ENCODE results near the gene TRIM62.
A peak's percentile ranks its signal among the peaks of the same experiment; 100 is the strongest.

The TRIM62 gene

DNA sequence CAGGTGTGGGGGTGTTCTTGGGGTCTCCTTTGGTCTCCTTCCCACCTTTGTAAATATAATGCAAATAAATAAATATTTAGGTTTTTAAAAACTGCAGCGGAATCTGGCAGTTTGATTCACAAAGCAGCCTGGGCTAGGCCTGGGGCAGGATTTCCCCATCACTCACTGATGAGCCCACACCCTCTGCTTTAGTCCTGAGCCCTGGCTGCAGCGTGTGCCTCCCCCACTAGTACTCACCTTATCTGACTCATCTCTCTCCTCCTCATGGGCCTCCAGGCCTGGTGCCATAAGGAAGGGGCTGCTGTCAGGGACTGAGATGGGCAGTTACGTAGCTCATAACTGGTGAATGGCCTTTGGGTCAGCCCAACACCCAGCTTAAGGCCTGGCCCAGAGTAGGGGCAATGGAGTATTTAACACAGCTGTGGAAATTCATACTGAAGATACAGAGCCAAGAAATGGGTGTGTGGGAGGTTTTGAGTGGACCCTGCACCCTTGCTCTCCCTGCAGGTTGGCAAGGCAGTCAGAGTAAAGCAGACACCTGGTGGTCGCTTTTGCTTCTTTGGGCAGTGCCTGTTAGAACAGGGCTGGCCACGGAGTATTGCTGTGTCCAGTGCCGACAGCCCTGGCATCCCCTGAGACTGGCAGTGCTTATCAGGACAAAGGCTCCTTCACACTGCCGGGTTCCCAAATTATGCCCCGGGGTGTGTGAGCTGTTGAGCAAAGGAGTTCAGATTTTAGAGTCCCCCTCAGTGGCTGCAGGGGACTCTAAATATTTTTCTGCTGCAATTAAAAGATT lies 61.2 kb downstream of the TRIM62 start:
- DNase-seq (ENCODE audit: extremely low read depth, low read depth), result no peak

DNA sequence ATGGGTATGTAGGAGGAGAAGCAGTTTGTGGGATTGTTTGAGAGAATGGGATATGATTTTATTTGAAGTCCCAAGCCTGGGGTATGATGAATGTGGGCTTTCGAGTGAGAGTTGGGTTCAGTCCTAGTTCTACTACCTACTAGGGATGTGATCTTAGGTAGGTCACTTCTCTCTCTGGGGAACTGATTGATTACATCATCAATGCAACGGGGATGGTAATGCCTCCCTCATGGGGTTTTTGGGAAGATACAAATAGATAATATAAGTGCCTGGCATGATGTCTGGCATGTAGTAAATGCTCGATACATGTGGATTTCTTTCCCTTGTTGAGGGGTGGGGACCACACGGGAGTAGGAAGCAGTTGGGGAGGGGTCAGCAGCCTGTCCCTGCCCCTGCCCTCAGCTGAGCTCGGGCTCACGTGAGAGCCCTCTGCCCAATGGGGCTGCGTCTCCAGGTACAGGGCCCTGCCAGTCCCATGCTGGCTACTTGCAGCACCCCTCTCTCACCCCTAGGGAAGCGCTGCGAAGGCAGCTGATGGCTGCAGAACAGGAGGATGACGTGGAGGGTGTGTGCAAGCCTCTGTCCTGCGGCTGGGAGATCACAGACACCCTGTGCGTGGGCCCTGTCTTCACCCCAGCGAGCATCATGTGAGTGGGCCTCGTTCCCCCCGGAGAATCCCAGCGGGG lies 62.2 kb downstream of the TRIM62 start:
- no peak for DNase-seq (ENCODE audit: extremely low read depth, low read depth)
- TF ChIP-seq, protein P1, sequence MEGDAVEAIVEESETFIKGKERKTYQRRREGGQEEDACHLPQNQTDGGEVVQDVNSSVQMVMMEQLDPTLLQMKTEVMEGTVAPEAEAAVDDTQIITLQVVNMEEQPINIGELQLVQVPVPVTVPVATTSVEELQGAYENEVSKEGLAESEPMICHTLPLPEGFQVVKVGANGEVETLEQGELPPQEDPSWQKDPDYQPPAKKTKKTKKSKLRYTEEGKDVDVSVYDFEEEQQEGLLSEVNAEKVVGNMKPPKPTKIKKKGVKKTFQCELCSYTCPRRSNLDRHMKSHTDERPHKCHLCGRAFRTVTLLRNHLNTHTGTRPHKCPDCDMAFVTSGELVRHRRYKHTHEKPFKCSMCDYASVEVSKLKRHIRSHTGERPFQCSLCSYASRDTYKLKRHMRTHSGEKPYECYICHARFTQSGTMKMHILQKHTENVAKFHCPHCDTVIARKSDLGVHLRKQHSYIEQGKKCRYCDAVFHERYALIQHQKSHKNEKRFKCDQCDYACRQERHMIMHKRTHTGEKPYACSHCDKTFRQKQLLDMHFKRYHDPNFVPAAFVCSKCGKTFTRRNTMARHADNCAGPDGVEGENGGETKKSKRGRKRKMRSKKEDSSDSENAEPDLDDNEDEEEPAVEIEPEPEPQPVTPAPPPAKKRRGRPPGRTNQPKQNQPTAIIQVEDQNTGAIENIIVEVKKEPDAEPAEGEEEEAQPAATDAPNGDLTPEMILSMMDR (IDR thresholded peaks at IDR 0.05; ENCODE audit: low read depth, low read length, missing control alignments), result no peak
- no peak overlapping the region for H3K4me3 ChIP-seq (replicated peaks; ENCODE audit: low read depth, low read length)

More for the DNA sequence above, 61.2 kb downstream of the TRIM62 start:
- no peak overlapping the region for H3K4me3 ChIP-seq (replicated peaks; ENCODE audit: low read depth, low read length)
- TF ChIP-seq, protein P1 (IDR thresholded peaks at IDR 0.05; ENCODE audit: low read depth, low read length, missing control alignments), result no peak

DNA sequence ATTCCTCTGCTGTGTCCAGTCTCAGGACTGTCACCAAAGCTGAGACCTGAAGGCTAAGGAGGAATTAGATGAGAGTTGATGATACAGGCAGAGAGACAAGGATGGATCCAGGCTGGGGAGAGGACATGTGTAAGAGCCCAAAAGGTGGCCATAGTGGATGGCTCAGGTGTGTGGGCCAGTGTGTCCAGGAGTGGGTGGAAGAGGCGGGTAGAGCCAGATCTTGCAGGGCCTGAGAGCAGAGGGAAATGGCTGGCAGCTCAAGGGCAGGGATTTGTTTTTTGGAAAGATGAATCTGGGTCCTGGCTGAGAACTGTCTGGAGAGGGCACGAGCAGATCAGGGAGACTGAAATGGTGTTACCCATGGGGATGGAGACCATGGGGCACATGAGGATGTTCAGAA lies 62.8 kb downstream of the TRIM62 start:
- TF ChIP-seq, protein P1 (IDR thresholded peaks at IDR 0.05; ENCODE audit: low read depth, low read length, missing control alignments), result no peak
- no peak overlapping the region for H3K4me3 ChIP-seq (replicated peaks; ENCODE audit: low read depth, low read length)
- no peak for DNase-seq (ENCODE audit: extremely low read depth, low read depth)

DNA sequence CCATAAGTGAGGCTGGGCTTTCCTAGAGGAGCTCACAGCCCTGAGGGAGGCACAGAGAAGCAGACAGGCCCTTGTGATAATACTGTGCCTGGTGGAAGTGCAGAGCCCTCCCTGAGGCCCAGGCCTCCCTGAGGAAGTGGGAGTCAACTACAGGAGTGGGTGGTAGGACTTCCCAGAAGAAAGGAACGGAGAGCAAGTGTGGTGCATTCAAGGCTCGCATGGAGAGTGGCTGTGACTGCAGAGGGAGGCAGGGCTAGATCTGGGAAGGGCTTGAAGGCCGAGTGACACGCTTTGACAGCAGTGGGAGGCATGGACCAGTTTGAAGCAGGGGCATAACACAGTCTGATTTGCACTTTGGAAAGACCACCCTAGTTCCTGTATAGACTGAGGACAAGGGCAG lies 63.6 kb downstream of the TRIM62 start:
- TF ChIP-seq, protein P1 (IDR thresholded peaks at IDR 0.05; ENCODE audit: low read depth, low read length, missing control alignments), result no peak
- H3K4me3 ChIP-seq (replicated peaks; ENCODE audit: low read depth, low read length), result no peak overlapping the region
- no peak for DNase-seq (ENCODE audit: extremely low read depth, low read depth)

DNA sequence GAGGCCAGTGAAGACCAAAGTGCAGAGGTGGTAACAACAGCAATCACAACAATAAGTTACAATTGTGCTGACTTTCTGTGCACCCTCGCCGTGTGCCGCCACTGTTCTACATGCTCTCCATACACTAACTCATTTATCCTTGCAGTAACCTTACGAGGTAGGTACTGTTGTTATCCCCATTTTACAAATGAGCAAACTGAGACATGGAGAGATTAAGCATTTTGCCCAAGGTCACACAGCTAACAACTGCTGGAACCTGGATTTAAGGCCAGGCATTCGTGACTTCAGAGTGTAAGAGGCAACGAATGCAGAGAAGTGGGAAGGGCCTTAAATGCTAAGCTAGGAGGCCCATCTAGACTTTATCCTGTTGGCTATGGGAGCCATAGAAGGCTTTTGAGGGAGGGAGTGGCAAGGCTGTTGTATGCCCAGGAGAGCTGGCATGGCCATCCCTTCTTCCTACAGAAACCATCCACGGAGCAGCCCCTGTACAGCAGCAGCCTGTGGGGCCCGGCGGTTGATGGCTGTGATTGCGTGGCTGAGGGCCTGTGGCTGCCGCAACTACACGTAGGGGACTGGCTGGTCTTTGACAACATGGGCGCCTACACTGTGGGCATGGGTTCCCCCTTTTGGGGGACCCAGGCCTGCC lies 64.3 kb downstream of the TRIM62 start:
- no peak for DNase-seq (ENCODE audit: extremely low read depth, low read depth)
- H3K4me3 ChIP-seq (replicated peaks; ENCODE audit: low read depth, low read length), result no peak overlapping the region
- TF ChIP-seq, protein P1 (IDR thresholded peaks at IDR 0.05; ENCODE audit: low read depth, low read length, missing control alignments), result no peak

DNA sequence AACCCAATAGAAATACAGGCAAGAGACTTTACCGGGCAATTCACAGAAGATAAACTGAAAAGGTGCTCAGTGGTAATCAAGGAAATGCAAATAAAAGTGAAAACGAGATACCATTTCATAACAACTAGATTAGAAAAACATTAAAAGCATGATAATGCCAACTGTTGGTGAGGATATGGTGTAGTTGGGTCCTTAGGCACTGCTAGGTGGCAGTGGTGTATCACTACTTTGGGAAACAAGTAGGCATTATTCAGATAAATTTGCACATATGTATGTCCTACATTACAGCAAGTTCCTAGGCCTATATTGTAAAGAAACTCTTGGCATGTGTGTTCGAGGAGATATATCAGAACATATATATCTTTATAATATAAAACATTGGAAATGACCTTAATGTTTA lies 69.9 kb downstream of the TRIM62 start:
- TF ChIP-seq, protein P1 (IDR thresholded peaks at IDR 0.05; ENCODE audit: low read depth, low read length, missing control alignments), result peak; percentile 41
- H3K4me3 ChIP-seq (replicated peaks; ENCODE audit: low read depth, low read length), result no peak overlapping the region
- no peak for DNase-seq (ENCODE audit: extremely low read depth, low read depth)

All from HFF-Myc (cell line).